ENCODE data around the gene REV1.
"Not testable (repeated sequence)": the region's sequence is repeated elsewhere in the genome, so short reads cannot be mapped to it uniquely, and the experiment has no call there.

REV1 gene

DNA sequence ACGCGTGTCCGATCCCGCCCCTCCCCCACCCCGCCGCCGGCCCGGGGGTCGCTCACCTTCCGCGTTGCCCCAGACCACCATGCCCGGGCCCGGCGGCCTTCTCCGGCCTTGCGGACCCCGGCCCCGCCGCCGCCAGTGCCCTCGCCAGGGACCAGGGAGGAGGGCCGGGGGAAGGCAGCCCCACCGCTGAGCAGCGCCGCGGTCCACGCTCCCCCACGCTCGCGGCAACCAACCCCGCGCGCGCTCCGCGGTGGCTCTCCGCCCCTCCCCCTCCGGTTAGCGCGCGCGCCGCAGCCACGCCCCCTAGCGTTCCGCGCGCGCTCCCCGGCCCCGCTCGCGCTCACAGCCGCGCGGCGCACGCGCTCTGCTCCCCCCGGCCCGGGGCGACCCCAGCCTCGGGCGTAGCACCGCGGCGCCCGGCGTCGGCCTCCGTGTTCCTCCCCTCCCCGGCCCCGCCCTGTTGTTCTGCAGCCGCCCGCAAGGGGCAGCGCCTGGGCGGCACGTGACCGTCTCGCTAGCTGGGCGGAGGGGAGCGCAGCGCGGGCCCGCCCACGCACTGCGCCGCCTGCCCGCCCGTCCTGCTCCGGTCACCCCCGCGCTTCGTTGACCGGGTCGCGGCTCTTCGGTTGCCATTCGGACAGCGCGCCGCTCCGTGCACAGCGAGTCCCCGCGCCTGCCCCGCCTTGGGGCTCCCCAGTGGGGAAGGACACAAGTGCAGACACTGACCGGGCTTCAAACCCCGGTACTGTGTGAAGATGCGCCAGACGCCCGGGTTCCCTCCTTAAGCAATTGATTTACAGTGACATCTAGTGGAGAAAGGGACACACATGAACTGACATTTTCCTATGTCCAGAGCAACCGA, at the start of gene REV1:
Gene REV1 (minus strand): TSS at position 257 of the 862 bp plus-strand sequence. CDS start 25,042 bp downstream, outside the sequence.
- peak; percentile 93 for DNase-seq

DNA sequence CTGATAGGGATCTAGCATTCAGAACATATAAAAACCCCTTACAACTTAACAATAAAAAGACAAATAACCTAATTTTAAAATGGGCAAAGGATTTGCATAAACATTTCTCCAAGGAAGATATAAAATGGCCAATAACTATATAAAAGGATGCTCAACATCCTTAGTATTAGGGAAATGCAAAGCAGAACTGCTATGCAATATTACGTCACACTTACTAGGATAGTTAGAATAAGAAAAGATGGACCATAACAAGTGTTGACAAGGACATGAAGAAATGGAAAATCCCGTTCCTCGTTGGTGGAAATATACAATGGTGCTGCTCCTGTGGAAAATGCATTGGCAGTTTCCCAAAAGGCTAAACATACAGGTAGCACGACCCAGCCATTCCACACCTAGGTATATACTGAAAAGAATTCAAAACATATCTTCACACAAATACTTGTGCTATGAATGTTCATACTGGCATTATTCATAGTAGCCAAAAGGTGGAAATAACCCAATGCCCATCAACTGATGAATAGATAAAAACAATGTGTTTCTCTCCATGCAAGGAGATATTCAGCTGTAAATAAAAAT, 48.2 kb upstream of the REV1 start:
- no peak for DNase-seq

DNA sequence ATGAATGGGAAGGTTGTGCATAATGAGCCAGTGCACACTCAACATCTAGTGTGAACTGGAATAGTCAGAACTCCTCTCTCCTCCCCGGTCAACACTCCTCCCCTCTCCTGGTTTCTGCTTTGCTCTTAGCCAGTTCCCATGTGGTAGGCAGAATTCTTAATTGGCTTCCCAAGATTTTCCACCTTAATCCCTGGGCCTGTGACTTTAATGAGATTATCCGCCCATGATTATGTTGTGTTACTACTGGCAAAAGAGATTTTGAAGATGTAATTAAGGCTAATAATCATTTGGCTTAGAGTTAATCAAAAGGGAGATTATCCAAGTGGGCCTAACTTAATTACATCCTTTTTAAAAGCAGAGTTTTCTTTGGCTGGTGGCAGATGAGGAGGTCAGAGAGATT, 34.2 kb upstream of the REV1 start:
- no peak for DNase-seq

DNA sequence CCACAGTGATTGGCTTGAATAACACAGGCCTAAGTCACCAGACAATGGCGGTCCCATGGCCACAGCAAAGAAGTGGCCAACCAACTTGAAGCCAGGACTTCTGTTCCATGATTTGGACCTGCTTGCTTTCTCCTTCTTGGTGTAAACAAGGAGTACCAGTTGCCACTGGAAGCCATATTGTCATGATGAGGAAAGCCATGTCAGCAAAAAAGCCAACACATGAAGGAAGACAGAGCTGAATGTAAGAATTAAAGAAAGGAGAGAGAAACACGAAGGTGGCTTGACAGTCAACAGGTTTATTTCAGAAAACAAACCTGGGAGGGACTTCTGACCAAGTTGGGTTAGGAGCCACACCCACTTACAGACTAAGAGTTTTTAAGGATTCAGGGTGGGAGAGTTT, 32.3 kb upstream of the REV1 start:
- DNase-seq = no peak

DNA sequence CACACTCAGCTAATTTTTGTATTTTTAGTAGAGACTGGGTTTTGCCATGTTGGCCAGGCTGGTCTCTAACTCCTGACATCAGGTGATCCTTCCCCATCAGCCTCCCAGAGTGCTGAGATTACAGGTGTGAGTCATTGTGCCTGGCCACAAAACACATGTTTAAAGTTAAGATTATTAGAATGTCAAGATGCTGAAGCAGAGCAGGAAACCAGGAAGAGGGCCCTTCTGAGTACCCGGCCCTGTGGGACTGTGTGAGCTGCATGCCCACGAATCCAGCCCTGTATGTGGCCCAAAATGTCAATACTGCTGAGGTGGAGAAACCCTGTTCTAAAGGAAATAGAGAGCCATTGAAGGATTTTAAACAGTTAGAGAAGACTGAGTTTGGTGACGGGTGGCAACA, 31.0 kb upstream of the REV1 start:
- DNase-seq = no peak

DNA sequence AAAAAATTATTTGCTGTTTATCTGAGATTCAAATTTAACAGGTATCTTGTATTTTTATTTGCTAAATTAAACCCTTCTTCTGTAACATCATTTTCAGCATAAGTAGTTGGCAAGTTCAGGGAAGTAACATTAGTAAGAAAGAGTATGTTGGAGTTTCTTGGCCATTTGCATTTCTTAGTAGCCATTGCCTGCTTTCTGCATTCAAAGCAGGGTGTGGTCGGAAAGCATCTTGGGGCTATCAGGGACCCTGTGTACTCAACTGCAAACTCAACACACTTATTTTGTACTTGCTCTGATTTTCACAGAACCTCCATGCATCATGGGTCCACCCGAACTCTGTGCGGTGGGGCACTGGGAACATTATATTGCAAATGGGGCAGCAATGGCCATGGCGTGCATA, 30.4 kb upstream of the REV1 start:
- DNase-seq = no peak

DNA sequence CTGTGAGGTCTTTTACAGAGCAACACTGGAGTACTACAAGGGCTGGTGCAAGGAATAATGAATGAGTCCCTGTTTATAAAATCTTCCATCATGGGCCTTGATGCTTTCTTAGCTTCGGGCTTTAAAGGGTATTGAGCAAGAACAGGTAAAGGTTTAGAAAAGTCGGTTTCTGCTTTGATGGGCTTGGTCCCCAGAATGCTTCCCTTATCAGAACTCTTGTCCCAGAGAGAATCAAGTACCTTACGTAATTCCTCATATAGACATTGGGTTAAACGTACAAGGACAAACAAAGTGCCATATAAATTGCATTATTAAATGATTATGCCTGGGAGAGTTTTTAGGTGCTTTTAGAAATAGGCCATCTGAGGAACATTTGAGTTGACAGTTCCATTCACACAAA, 24.5 kb upstream of the REV1 start:
- no peak for DNase-seq

DNA sequence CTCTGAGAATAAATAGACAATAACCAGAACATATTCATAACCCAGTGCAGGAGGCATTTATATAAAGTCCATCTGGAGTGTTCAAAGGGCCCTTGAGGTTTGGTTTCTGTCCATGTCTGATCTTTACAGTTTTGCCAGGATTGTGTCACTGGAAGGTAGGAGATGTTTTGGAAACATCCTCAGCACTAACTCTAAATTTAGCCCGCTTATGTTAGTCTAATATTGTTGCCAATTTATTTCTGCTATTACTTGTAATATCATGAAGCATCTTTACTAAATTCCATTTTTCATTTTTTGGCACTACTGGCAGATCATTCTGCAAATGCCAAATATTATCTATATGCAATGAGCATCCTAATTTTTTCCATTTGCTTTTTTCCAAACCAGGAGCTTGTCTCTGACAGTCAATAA, 22.4 kb upstream of the REV1 start:
- DNase-seq = no peak

DNA sequence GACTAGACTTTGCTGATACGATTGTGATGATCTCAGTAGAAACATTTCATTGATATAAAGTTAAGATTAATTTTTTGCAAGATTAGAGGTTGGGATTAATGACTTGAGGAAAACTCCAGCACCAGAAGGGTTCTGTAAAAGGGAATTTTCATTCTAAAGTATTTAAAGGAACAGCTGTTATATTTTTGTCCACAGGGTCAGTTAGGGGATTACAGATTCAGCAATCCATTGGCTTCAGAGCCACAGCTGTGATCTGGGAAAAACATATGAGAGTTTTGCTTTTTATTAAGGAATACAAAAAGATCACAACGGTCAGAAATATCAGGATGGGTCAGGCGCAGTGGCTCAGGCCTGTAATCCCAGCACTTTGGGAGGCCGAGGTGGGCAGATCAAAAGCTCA, 19.6 kb upstream of the REV1 start:
- no peak for DNase-seq

DNA sequence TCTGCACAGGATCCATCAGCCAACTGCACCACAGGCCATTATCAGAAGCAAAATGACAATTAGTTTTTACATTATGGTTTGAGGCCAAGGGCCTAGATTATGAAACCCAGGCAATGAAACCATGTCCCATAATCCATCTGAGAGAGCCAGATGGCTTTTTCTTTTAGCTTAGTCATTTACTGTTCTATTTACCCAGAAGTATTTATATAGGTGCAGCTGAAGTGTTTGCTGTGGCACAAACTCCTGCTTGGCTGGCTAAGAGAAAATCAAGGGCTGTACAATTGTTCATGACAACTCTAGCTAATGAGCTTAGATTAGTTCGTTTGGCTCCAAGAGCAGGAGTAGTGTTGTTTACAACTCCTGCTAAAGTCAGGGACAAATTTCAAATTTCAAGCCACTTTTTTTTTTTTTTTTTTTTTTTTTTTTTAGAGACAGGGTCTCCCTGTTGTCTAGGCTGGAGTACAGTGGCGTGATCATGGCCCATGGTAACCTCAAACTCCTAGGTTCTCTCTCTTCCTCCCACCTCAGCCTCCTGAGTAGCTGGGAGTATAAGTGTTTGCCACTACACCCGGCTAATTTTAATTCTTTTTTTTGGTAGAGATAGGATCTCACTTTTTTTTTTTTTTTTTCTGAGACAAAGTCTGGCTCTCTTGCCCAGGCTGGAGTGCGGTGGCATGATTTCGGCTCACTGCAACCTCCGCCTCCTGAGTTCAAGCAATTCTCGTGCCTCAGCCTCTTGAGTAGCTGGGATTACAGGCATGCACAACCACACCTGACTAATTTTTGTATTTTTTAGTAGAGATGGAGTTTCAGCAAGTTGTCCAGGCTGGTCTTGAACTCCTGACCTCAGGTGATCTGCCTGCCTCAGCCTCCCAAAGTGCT, 18.4 kb upstream of the REV1 start:
- DNase-seq = no peak

DNA sequence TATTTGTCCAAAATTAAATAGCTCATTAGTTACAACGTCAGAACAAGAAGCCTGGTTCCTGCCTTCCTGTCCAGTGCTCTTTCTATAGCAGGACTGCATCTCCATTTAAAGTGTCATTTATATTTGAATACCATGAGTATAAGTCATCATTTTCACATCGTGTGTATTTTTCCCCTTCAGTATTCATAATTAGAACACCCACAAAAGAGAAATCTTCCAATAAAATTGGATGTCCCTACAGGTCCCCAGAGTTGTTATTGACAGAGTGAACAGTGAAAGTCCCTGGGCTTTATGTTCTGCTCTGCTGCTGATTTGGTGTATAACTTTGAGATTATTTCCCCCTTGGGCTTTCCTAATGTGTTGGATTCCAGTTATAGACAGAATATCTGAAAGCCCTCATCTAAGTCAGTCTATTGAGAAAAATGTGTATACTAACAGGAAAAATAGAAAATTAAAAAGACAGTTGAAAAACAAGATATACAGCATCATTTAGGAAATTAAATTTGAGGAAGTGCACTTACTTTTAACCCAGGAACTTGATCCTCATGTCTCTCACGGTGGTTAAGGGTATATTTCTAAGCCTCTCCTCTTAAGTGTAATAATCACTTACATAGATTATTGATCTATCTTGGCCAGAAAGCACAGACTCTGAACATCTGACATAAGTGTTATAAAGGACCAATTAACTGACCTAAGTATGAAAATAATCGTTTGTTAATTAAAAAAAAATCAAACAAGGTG, 15.2 kb upstream of the REV1 start:
- DNase-seq = no peak

DNA sequence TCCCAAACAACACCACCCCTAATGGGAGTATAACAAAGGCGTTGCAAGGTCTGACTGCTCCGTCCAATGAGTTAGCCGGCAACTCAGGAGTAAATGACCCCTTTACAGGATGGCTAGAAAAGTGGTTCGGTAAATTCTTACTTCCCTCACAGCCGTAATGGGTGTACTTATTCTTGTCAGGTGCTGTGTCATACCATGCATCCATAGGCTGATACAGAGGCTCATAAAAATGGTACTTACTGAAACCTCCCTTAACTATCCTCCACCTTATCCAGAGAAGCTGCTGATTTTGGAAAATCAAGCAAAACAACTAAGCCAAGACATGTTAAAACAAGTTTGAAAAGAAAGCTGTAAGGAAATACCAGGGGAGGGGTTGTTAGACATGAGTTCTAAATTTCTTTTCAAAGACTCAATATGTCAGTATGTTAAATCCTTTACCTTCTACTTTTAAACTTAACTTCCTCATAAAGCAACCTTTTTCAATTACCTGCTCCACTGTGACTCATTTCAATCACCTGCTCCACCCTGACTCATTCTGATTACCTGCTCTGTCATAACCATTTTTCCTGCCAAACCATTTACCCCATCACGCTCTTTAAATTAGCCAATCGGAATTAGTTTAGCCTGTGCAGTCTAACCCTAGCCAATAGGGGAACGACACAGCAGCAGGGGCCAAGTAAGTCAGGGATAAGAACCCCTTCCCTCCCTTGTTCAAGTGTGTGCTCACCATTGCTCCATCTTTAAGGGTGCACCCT, 14.0 kb upstream of the REV1 start:
- DNase-seq = not testable (repeated sequence)

DNA sequence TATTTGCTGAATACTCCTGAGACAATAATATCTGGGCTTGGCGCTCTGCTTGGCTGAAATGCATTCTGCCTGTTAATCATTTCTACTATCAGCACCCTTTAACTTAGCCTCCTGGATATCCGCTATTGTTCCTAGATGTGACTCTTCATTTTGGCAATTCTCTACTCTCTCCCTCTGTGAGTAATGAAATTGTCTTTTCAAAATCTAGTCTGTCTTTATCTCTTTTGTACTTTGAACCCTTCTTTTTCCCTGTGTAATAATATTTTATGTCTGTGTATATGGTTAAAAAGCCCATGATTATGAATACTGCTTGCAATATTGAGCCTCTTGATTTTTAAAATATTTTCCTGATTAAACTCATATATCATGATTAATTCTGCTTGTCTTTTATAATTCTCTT, 6.2 kb upstream of the REV1 start:
- no peak for DNase-seq

DNA sequence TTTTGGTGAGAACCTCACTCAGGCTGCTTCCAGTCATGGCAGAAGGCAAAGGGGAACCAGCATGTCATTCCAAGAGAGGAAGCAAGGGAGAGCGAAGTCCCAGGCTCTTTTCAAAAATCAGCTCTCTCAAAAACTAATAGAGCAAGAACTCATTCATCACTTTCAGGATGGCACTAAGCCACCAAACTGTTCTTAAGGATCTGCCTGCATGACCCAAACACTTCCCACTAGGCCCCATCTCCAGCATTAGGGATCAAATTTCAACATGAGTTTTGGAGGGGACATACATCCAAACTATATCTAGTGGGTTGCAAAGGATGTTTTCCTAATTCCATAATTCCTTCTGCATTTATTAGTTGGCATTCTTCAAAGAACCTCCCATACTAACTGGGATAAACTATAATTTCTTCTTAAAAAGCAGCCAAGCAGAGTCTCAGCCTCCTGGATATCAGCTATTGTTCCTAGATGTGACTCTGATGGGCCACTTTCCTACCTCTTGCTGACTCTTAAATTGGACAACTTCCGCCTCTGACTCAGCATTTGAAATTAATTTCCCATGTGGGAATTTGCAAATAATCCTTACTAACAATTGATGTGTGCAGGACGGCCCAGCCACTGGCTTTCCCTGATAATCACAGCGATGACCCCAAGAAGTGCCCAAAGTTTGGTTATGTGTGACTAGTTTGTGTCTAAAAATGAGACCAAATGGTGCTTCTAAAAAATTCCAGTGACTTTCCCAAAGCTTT, 5.5 kb upstream of the REV1 start:
- DNase-seq = no peak

DNA sequence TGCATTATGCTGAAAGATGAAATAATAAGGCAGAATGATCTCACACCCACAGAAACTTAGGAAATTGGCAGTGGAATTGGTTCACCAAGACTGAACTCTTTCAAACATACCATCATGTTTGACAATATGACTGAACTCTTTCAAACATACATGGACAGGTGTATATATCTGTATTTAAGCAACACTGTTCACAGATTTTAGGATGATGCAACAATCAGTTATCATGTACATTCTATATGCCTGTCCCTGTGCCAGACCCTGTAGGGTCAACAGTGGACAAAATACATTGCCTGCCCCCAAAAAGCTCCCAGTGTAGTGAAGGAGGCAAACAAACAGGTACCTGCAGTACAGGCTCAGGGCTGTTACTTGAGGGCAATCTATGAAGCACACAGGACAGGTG, 2.9 kb upstream of the REV1 start:
- DNase-seq = no peak

DNA sequence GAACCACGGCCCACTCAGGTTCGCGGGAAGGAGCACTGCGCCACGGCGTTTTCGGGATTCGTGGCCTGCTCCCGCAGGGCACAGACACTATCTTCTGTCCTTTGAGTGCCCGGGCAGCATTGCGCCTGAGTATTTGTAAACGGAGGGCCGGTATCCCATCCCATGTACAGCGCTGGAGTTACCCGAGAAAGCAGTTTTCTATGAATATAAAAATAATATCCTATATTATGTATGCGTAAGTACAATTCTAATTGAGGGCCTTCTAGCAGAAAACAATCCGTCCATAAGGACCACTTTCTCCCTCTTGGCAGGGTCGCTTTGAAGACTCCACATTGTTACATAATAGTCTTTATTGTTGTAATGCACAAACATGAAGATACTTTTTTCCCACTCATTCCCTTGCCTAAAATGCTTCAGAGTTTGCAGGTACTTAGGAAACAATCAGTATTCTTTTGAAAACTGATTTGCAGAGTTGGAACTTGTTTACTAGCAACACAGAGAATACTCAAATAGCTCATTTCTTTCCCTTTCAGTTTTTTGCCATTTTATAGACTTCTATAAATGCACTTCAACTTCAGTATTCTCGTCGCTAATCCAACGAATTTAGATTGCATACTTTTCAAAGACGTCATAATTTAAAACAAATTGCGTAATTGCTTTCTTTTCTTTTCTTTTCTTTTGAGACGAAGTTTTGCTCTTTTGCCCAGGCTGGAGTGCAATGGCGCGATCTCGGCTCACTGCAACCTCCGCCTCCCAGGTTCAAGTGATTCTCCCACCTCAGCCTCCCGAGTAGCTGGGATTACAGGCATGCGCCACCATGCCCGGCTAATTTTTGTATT, 1.0 kb upstream of the REV1 start:
- DNase-seq = no peak

DNA sequence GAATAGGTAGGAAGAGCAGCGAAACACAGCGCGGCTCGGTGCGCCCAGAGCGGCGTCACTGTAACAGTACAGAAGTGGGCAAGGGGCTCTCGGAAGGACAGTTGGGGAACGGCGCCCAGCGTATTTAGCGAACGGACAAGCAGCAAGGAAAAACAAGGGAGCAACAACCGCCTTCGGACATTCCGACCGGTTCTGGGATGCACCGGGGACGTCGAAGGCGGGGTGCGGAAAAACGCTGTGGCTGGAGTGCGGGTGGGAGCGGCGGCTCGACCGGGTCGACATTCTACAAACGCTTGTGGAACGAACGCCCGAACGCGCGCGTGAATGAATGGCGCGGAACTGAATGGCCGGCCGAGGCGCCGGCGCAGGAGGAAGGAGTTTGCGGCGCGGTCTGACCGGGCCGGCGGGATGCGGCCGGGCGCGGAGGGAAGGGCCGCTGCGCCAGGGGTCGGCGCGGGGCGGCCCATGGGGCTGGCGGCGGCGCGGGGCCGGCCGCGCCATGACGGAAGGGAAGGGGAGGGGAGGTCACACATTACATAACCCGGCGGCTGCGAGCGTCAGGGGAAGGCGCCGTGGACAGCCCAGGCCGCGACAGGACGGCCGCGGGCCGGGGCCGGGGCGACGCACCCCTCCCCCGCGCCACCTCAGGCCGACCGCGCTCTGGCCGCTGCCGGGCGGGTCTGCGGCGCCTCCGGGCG, 605 bp downstream of the REV1 start:
- peak; percentile 58 for DNase-seq

DNA sequence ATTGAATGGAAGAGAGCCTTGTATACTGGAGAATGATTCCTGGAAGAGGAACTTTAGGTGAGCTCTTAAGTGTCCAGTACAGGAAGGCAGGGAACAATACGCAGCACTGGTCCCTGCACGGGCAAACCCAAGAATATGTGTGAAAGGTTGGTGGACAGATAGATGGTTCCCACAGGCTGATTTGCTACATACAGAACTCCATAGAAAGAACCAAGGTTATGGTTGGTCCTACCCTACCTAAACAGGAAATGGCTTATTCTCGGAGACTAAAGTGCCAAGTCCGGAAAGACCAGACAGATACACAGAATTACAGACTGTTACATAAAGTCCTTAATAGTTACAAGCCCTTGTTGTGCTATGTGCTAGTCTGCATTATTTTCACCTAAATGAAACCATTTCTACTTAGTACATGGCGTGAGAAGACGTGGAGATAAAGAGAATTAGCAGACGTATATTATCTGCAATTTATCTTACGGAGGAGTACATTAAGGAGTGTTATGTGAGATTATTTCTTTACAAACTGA, 1.2 kb downstream of the REV1 start:
- DNase-seq = peak; percentile 18

DNA sequence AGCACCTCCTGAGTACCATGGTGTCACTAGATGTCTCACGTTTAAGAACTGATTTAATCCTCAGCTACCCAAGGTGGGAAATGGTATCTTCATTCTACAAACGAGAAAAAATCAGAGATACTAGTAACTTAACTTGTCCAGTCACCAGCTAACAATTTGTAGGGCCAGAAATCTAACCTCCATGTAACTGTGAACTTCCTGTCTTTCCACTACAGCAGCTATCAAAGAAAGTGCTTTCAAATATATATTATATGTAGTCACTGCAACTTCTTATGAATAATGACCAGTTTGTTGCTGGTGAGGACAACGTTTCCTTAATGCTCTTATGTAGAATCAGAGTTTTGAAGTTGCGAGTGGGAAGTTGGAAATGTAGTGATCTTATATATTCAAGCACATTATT, 1.9 kb downstream of the REV1 start:
- no peak for DNase-seq

DNA sequence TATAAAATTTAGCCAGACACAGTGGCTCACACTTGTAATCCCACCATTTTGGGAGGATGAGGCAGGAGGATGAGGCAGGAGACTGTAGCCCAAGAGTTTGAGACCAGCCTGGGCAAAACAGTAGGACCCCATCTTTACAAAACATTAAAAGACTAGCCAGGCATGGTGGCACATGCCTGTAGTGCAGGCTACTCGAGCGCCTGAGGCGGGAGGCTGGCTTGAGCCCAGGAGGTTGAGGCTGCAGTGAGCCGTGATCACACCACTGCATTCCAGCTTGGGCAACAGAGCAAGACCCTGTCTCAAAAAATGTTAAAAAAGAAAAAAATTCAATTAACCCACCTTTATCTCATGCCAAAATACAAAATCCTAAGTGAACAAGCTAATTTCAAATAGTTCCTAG, 4.0 kb downstream of the REV1 start:
- DNase-seq = no peak
